Stomach (tissue), 9 donors: ENCODE measurements around the gene HSD17B2. TPM values are rescaled to one million over a fixed set of nuclear protein-coding genes. Genes with fewer than 3 reads are reported as not detected.

ENCODE experiments used
- DNase-seq, 2 donors: peaks; one replicate each; pipeline versions ENCODE4 v3.0.0 to v3.0.0-alpha.2; 2013 to 2019
- H3K27ac ChIP-seq, 5 donors: fragments of 200-600 bp in 4 of 5; sonication (generic) in 4 of 5; one replicate each; pipeline ENCODE4 v1.5.1; 2013 to 2019; ENCODE audit warnings: mild to moderate bottlenecking in 1 of 5, moderate library complexity in 1 of 5
- H3K27me3 ChIP-seq, 3 donors: fragments of 200-600 bp; sonication (generic); one replicate each; pipeline ENCODE4 v1.5.1; 2017 to 2019; ENCODE audit warnings: mixed run types in 1 of 3
- H3K36me3 ChIP-seq, 4 donors: fragments of 200-600 bp; sonication (generic); 1 replicate in 3 of 4; 2 replicates in 1 of 4; pipeline ENCODE4 v1.5.1; 2016 to 2019
- H3K4me1 ChIP-seq, 4 donors: fragments of 200-600 bp; sonication (generic); one replicate each; pipeline ENCODE4 v1.5.1; 2016 to 2019
- H3K4me3 ChIP-seq, 4 donors: fragments of 200-600 bp; sonication (generic) in 3 of 4; one replicate each; pipeline ENCODE4 v1.5.1; 2016 to 2019; ENCODE audit warnings: mild to moderate bottlenecking in 1 of 4
- H3K9me3 ChIP-seq, 4 donors: fragments of 200-600 bp; sonication (generic); one replicate each; pipeline ENCODE4 v1.5.1; 2016 to 2019
- CTCF ChIP-seq, 7 experiments: fragments of 450-650 bp in 4 of 7; fragments of 200-600 bp in 3 of 7; sonication (generic) in 3 of 7; IDR thresholded peaks; one replicate each; pipeline ENCODE4 v1.5.1; 2016 to 2019; ENCODE audit warnings: antibody characterized with exemption in 7 of 7, control low read depth in 2 of 7, mild to moderate bottlenecking in 1 of 7
- EP300 ChIP-seq: sonication (generic); formaldehyde crosslinking; IDR thresholded peaks from one replicate; pipeline ENCODE4 v1.6.1; 2017; ENCODE audit warnings: antibody characterized with exemption
- POLR2A ChIP-seq, 4 donors: fragments of 450-650 bp; IDR thresholded peaks; one replicate each; pipeline ENCODE4 v1.6.1; 2016; ENCODE audit warnings: antibody characterized with exemption in 4 of 4, control low read depth in 2 of 4, mild to moderate bottlenecking in 1 of 4, moderate library complexity in 1 of 4
- POLR2AphosphoS5 ChIP-seq, 3 donors: sonication (generic); formaldehyde crosslinking; IDR thresholded peaks; one replicate each; pipeline ENCODE4 v1.6.1; 2016; ENCODE audit warnings: antibody characterized with exemption in 3 of 3
- WGBS, 5 donors: extraction: QIAGEN DNeasy Blood & Tissue Kit in 3 of 5; methylation state at CpG; one replicate each; pipeline versions ENCODE4 v1.1.5 to v1.1.7; 2013 to 2018; 5-methylcytosine and 5-hydroxymethylcytosine counted together
- intact Hi-C: fragments of 100-400 bp; cut with DNase I; formaldehyde crosslinking; loops from one replicate; pipeline ENCODE4 v1.15.1; 2023; ENCODE audit warnings: low total_unique reads
- polyA plus RNA-seq, 3 donors: library from polyadenylated mRNA; stranded (reverse); fragments of 200-250 nt; gene quantifications; one replicate each; pipeline ENCODE4 v1.2.3, GENCODE V29; 2013
- total RNA-seq, 5 donors: library from RNA; depleted of rRNA; stranded (reverse); fragments of >200 nt; gene quantifications; one replicate each; pipeline versions ENCODE4 v1.1.0 to v1.2.3, GENCODE V29; 2014 to 2016
- donor health status: healthy with polysubstance abuse.
- donor health status: Bipolar disorder and iron deficiency.
- donor health status: healthy.

HSD17B2 gene
- total and polyA plus RNA-seq, 8 donors: 6.6 to 25.7 (median 15.2) TPM; not detected in 1

- H3K4me3 ChIP-seq: no peak overlapping the region
- no peaks in the 10 kb centered on the region for H3K36me3 ChIP-seq
- TF ChIP-seq CTCF (IDR thresholded peaks at IDR 0.05) (no peak), POLR2AphosphoS5 (IDR thresholded peaks at IDR 0.05) (no peak), POLR2A (IDR thresholded peaks at IDR 0.05) (no peak), EP300 (no peak)
- WGBS, 5 donors: 62 to 69% (median 68%) methylated on average over 8 of the region's 8 CpGs
- DNase-seq: no peak
- peaks cover 0 to 12% (median 4%) of the 10 kb centered on the region in 4 donors for H3K4me1 ChIP-seq
- H3K9me3 ChIP-seq: peaks cover 0 to 11% (median 7%) of the 10 kb centered on the region in 4 donors
- no peaks in the 10 kb centered on the region for H3K27me3 ChIP-seq
- no peak overlapping the region for H3K27ac ChIP-seq
- intact Hi-C loops: no loop called here
These were observed 15.5 kb upstream of the HSD17B2 start for GRCh38 chr16:82019535-82019934.

- WGBS, 5 donors: 83 to 89% (median 86%) methylated on average over 5 of the region's 5 CpGs
- TF ChIP-seq CTCF (IDR thresholded peaks at IDR 0.05) (no peak), POLR2A (IDR thresholded peaks at IDR 0.05) (no peak), EP300 (no peak), POLR2AphosphoS5 (IDR thresholded peaks at IDR 0.05) (no peak)
These were observed 15.0 kb upstream of the HSD17B2 start for GRCh38 chr16:82020051-82020450.

GRCh38 chr16:82023206-82023605, 11.8 kb upstream of the HSD17B2 start:
- DNase-seq: no peak
- WGBS, 5 donors: 44 to 72% (median 68%) methylated on average over 7 of the region's 7 CpGs
- no peaks in the 10 kb centered on the region for H3K4me1 ChIP-seq
- H3K36me3 ChIP-seq: no peaks in the 10 kb centered on the region
- no peak overlapping the region for H3K4me3 ChIP-seq
- no peak overlapping the region for H3K27ac ChIP-seq
- H3K27me3 ChIP-seq: no peaks in the 10 kb centered on the region
- no peak for TF ChIP-seq EP300
- TF ChIP-seq POLR2A (IDR thresholded peaks at IDR 0.05): no peak
- no peak for TF ChIP-seq POLR2AphosphoS5 (IDR thresholded peaks at IDR 0.05)
- TF ChIP-seq CTCF (IDR thresholded peaks at IDR 0.05): no peak
- intact Hi-C loops: no loop called here
- no peaks in the 10 kb centered on the region for H3K9me3 ChIP-seq

More at GRCh38 chr16:82020051-82020450, 15.0 kb upstream of the HSD17B2 start:
- Histone ChIP-seq H3K36me3 (no peaks in the 10 kb centered on the region), H3K27ac (no peak overlapping the region), H3K27me3 (no peaks in the 10 kb centered on the region), H3K4me3 (no peak overlapping the region), H3K4me1 (peaks cover 0 to 12% (median 4%) of the 10 kb centered on the region in 4 donors), H3K9me3 (peaks cover 0 to 7% (median 4%) of the 10 kb centered on the region in 4 donors)
- intact Hi-C loops: no loop called here
- DNase-seq: no peak

DNA sequence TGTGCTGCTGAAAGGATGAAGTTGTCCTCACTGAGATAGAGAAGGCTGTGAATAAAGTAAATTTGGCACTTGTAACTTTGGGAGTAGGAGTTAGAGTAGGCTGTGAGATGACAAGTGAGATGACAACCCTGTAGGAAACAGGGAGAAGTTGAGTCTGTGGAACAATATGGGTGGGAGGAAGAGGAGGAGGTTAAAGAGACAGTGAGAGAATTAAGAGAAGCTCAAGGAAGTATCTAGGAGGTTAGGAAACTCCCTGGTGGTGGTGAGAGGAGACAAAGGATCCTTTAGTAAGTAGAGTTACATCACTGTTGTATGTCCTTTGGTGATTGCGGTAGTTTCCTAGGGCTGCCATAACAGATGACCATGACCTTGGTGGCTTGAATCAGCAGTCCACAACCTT, 10.7 kb upstream of the HSD17B2 start:
- intact Hi-C loops: no loop called here
- H3K27ac ChIP-seq: no peak overlapping the region
- H3K4me3 ChIP-seq: no peak overlapping the region
- H3K9me3 ChIP-seq: no peaks in the 10 kb centered on the region
- H3K27me3 ChIP-seq: no peaks in the 10 kb centered on the region
- WGBS, 5 donors: 95 to 100% (median 96%) methylated on average over 1 of the region's 1 CpG
- no peaks in the 10 kb centered on the region for H3K4me1 ChIP-seq
- TF ChIP-seq POLR2AphosphoS5 (IDR thresholded peaks at IDR 0.05) (no peak), POLR2A (IDR thresholded peaks at IDR 0.05) (no peak), CTCF (IDR thresholded peaks at IDR 0.05) (no peak), EP300 (no peak)
- no peak for DNase-seq
- H3K36me3 ChIP-seq: no peaks in the 10 kb centered on the region
